Raji (cell line): ENCODE results near the gene S100A13.

ENCODE experiments used
- POLR2A ChIP-seq: IDR thresholded peaks from 2 replicates; pipeline ENCODE4 v1.6.1; 2011; ENCODE audit warnings: low read depth, low read length, control low read depth; ENCODE audit not compliant: insufficient read depth

The S100A13 gene

DNA sequence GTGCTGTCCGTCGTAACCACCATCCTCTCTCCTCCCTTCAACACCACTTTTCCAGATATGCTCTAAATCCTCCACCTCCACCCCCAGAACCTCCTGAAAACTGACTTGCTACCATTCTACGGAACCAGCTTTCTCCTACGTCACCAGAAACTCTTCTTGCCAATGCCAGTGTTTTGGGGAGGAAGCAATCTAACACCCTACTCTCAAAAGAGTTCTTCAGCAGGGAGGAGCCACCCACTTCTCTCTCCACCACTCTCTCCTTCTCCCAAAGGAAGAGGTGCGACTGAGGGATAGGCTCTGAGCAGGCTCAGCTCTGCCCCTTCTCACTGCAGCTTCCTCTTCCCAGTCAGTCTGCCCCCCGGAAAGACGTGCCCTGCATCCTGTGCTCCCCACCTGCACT, 55.6 kb downstream of the S100A13 start:
- TF ChIP-seq POLR2A, result no peak

DNA sequence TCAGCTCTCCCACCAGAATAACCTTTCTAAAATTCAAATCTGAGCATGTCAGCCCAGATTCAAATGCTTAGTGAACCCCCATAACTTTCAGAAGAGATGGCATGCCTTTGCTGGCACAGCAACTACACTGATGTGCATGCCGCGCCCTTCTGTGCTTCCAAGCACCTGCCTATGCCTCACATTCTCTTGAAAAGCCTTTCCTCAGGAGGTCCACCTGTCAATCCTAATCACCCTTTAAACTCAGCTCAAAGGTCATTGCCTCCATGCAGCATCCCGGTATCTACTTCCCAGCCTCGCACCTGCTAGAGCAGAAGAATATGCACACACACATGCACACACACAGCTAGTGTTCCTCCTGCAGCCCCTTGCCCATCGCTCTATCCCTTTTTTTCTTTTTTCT, 56.4 kb downstream of the S100A13 start:
- no peak for TF ChIP-seq POLR2A

DNA sequence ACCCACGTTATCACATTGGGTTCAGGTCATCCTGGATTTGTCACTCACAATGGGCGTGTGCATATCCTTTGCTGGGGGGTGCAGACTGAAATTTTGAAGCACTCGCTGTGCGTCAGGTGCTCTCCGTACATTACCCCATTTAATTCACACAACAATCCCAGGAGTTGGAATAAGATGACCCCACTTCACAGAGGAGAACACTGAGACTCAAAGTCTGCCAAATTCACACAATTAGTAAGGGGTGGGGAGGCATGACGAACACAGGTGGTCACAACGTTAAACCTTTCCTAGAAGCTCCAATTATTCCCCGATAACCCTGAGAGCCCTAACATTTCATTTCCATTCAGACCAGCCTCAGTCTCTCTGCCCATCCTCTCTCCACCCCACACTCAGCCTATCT, 57.8 kb downstream of the S100A13 start:
- no peak for TF ChIP-seq POLR2A
